Karpas-422 (cell line): ENCODE data around the gene ATP6AP2. TPM values are rescaled to one million over a fixed set of nuclear protein-coding genes. Genes with fewer than 3 reads are reported as not detected.
"Not testable (repeated sequence)": the region's sequence is repeated elsewhere in the genome, so short reads cannot be mapped to it uniquely, and the experiment has no call there.

Source experiments
- DNase-seq: peaks from one replicate; pipeline ENCODE4 v3.0.0-alpha.2; 2015
- H2AFZ ChIP-seq: fragments of 200-600 bp; sonication (generic); 2 replicates; pipeline ENCODE4 v1.6.1; 2014; ENCODE audit warnings: antibody characterized with exemption, low read length, mixed read lengths
- H3K27ac ChIP-seq: fragments of 200-600 bp; sonication (generic); 2 replicates; pipeline ENCODE4 v1.5.1; 2014; ENCODE audit warnings: mild to moderate bottlenecking, low read length, moderate library complexity
- H3K27me3 ChIP-seq: fragments of 200-600 bp; sonication (generic); 2 replicates; pipeline ENCODE4 v1.6.1; 2014; ENCODE audit warnings: low read length, mixed read lengths
- H3K36me3 ChIP-seq: fragments of 200-600 bp; sonication (generic); 2 replicates; pipeline ENCODE4 v1.6.1; 2014; ENCODE audit warnings: low read length, mixed read lengths; ENCODE audit not compliant: insufficient read depth
- H3K4me1 ChIP-seq: fragments of 200-600 bp; sonication (generic); 2 replicates; pipeline ENCODE4 v1.6.1; 2014; ENCODE audit warnings: mild to moderate bottlenecking, low read length, mixed read lengths
- H3K4me2 ChIP-seq: fragments of 200-600 bp; sonication (generic); 2 replicates; pipeline ENCODE4 v1.6.1; 2014; ENCODE audit warnings: low read length, low read depth, mild to moderate bottlenecking; ENCODE audit not compliant: poor library complexity, severe bottlenecking
- H3K4me3 ChIP-seq: fragments of 200-600 bp; sonication (generic); 2 replicates; pipeline ENCODE4 v1.5.1; 2014; ENCODE audit warnings: mild to moderate bottlenecking, antibody characterized with exemption, low read length, mixed read lengths
- H3K79me2 ChIP-seq: fragments of 200-600 bp; sonication (generic); 2 replicates; pipeline ENCODE4 v1.6.1; 2014; ENCODE audit warnings: mild to moderate bottlenecking, low read length, mixed read lengths
- H3K9ac ChIP-seq: fragments of 200-600 bp; sonication (generic); 2 replicates; pipeline ENCODE4 v1.6.0; 2014; ENCODE audit warnings: low read length
- H3K9me2 ChIP-seq: fragments of 200-600 bp; sonication (generic), shearing (Covaris generic); replicated peaks from 2 replicates; pipeline ENCODE4 v1.6.0; 2014; ENCODE audit warnings: mild to moderate bottlenecking, low read length, moderate library complexity; ENCODE audit not compliant: insufficient read depth
- H3K9me3 ChIP-seq: fragments of 300-700, 200-600 bp; sonication (generic); 2 replicates; pipeline ENCODE4 v1.6.1; 2014; ENCODE audit warnings: low read length, mixed read lengths
- H4K20me1 ChIP-seq: fragments of 200-600 bp; sonication (generic); 2 replicates; pipeline ENCODE4 v1.6.1; 2014; ENCODE audit warnings: mild to moderate bottlenecking, antibody characterized with exemption, low read length, low read depth; ENCODE audit not compliant: insufficient read depth
- total RNA-seq: library from RNA; depleted of rRNA; stranded (reverse); fragments of >200 nt; shearing (Covaris generic); gene quantifications from 2 replicates; pipeline ENCODE4 v1.2.3, GENCODE V29; 2014; ENCODE audit warnings: low replicate concordance

Gene ATP6AP2
- total RNA-seq, 1 experiment from 2014 or later: 86.1 TPM

DNA sequence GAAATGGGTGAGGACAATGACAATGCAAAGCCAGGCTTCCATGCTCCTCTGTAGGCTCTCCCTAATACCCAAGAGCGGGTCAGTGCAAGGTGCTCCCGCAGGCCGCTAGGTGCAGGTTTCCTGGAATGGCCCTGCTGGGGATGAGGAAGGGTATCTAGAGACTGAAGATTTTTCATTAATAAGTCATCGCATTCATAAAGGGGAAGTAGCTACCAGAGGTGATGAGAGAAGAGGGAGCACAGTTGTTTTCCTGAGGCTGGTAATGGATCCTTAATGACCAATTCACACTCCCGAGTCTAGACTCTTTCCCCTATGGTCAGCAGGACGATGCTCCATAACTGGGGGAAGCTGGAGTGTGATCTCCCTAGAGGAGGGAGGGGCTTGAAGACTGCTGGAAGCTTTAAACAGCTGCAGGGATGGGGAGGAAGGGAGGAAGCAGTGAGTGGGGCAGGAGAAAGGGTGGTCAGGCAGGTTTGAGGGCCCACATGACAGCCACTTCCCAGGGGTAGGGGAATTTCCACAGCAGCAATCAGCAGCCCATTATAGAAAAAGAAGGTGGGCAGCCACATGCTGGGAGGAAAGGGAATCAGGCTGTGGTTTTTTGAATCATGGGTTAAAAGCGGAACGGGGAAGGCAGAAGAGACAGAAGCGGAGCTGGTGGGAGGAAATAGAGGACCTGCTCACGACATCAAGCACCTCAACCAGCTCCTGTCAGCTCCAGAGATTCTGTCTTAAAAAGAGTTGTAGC lies 10.2 kb upstream of the ATP6AP2 start:
- peak overlapping the region; percentile 79; the same call in 1 of the 2 replicates for H2AFZ ChIP-seq
- no peaks in the 10 kb centered on the region for H3K9me2 ChIP-seq
- H3K27me3 ChIP-seq: no peaks in the 10 kb centered on the region
- no peaks in the 10 kb centered on the region for H4K20me1 ChIP-seq
- H3K4me1 ChIP-seq: peaks cover 5% of the 10 kb centered on the region
- no peaks in the 10 kb centered on the region for H3K79me2 ChIP-seq
- H3K4me3 ChIP-seq: peak overlapping the region; percentile 30; the same call in 1 of the 2 replicates
- no peaks in the 10 kb centered on the region for H3K9me3 ChIP-seq
- no peak for DNase-seq
- peak overlapping the region; percentile 48 for H3K9ac ChIP-seq
- H3K27ac ChIP-seq: no peak overlapping the region
- H3K36me3 ChIP-seq: no peaks in the 10 kb centered on the region
- peak overlapping the region; percentile 41 for H3K4me2 ChIP-seq

DNA sequence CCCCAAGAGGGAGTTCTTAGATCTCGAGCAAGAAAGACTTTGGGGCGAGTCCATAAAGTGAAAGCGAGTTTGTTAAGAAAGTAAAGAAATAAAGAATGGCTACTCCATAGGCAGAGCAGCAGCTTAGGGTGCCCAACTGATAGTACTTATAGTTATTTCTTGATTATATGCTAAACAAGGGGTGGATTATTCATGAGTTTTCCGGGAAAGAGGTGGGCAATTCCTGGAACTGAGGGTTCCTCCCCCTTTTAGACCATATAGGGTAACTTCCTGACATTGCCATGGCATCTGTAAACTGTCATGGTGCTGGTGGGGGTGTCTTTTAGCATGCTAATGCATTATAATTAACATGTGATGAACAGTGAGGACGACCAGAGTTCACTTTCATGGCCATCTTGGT lies 9.6 kb upstream of the ATP6AP2 start:
- H3K27me3 ChIP-seq, H3K9me2 ChIP-seq, H3K9me3 ChIP-seq, DNase-seq, H3K27ac ChIP-seq, H4K20me1 ChIP-seq, H3K79me2 ChIP-seq, H3K4me1 ChIP-seq, H3K36me3 ChIP-seq: not testable (repeated sequence)
- H3K4me2 ChIP-seq: peak overlapping the region; percentile 41
- peak overlapping the region; percentile 48 for H3K9ac ChIP-seq
- peak overlapping the region; percentile 30; the same call in 1 of the 2 replicates for H3K4me3 ChIP-seq
- peak overlapping the region; percentile 79; the same call in 1 of the 2 replicates for H2AFZ ChIP-seq

DNA sequence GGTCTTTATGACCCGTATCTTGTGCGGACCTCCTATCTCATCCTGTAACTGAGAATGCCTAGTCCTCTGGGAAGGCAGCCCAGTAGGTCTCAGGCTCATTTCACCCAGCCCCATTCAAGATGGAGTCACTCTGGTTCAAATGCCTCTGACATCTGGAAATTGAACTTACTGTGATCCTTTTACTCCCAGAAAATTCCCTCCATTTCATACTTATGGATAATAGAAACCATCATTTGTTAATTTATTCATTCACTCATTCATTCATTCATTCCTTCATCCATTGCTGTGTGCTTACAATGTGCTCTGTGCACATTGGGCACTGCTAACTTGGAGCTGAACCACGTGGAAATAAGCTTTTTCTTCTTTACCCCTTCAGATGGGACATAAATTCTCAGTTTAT lies 9.2 kb upstream of the ATP6AP2 start:
- H2AFZ ChIP-seq: no peak overlapping the region
- H3K9me2 ChIP-seq: no peaks in the 10 kb centered on the region
- peaks cover 5% of the 10 kb centered on the region for H3K4me1 ChIP-seq

DNA sequence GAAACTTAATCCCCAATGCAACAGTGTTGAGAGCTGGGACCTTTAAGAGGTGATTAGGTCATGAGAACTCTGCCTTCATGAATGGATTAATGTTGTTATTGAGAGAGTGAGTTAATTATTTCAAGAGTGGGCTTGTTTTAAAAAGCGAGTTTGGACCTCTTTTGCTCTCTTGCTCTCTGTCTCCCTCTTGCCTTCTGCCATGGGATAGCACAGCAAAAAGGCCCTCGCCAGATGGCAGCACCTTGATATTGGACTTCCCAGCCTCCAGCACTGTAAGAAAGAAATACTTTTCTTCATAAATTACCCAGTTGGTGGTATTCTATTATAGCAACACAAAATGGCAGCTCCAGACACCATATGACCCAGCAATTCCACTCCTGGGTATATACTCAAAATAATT lies 7.0 kb upstream of the ATP6AP2 start:
- Histone ChIP-seq H3K27me3 (no peaks in the 10 kb centered on the region), H3K4me1 (peaks cover 5% of the 10 kb centered on the region), H3K79me2 (no peaks in the 10 kb centered on the region), H3K9ac (no peak overlapping the region), H3K36me3 (no peaks in the 10 kb centered on the region), H3K4me2 (no peak overlapping the region), H3K4me3 (no peak overlapping the region), H4K20me1 (no peaks in the 10 kb centered on the region), H3K9me2 (no peaks in the 10 kb centered on the region), H2AFZ (peak overlapping the region; percentile 66; the same call in 1 of the 2 replicates), H3K9me3 (no peaks in the 10 kb centered on the region), H3K27ac (no peak overlapping the region)
- peak; percentile 84 for DNase-seq

More for the DNA sequence above, 9.2 kb upstream of the ATP6AP2 start:
- Histone ChIP-seq H3K9ac (no peak overlapping the region), H3K27me3 (no peaks in the 10 kb centered on the region), H3K79me2 (no peaks in the 10 kb centered on the region), H3K4me2 (no peak overlapping the region), H3K9me3 (no peaks in the 10 kb centered on the region), H3K36me3 (no peaks in the 10 kb centered on the region), H3K27ac (no peak overlapping the region), H3K4me3 (no peak overlapping the region), H4K20me1 (no peaks in the 10 kb centered on the region)
- DNase-seq: no peak

DNA sequence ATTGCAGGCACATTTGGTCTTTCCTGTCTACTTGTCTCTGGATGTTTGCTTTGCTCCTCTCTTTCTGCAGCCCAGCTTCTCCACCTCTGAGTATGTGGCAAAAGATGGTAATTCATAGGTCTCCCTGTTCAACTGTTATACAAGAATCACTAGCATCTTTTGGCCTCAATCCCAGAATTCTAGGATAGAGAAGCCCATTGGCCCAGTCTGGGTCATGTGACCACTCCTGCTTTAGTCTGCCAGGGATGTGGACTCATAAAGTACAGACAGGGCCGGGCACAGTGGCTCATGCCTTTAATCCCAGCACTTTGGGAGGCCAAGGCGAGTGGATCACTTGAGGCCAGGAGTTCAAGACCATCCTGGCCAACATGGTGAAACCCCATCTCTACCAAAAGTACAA lies 5.4 kb upstream of the ATP6AP2 start:
- H3K27me3 ChIP-seq, H3K9me3 ChIP-seq, H3K4me1 ChIP-seq, DNase-seq, H3K27ac ChIP-seq, H3K4me2 ChIP-seq, H3K9ac ChIP-seq, H3K79me2 ChIP-seq, H3K4me3 ChIP-seq, H3K36me3 ChIP-seq, H3K9me2 ChIP-seq, H4K20me1 ChIP-seq, H2AFZ ChIP-seq: not testable (repeated sequence)

DNA sequence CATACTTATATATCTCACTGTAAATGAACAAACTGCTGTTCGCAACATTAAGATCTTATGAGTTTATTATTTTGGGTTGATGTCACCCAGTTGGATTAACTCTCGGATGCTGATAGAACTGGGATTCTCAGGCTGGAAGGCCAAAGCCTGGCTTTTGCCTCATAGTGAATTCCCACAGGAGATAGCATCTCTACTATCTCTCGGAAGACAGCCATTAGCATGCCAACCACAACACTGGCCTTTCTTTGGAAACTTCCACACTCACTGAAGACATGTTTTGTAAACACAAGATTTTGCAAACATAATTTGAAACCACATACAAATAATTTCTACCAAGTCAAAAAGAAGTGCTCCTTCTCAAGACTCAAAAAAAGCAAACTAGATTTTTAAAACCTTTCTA lies 4.5 kb upstream of the ATP6AP2 start:
- Histone ChIP-seq H3K9me2 (no peaks in the 10 kb centered on the region), H3K36me3 (no peaks in the 10 kb centered on the region), H3K4me2 (no peak overlapping the region), H3K4me1 (peaks cover 4% of the 10 kb centered on the region), H3K9me3 (no peaks in the 10 kb centered on the region), H2AFZ (no peak overlapping the region), H3K27ac (no peak overlapping the region), H3K4me3 (no peak overlapping the region), H3K9ac (no peak overlapping the region), H3K27me3 (no peaks in the 10 kb centered on the region), H3K79me2 (peaks cover 2% of the 10 kb centered on the region), H4K20me1 (no peaks in the 10 kb centered on the region)
- no peak for DNase-seq

DNA sequence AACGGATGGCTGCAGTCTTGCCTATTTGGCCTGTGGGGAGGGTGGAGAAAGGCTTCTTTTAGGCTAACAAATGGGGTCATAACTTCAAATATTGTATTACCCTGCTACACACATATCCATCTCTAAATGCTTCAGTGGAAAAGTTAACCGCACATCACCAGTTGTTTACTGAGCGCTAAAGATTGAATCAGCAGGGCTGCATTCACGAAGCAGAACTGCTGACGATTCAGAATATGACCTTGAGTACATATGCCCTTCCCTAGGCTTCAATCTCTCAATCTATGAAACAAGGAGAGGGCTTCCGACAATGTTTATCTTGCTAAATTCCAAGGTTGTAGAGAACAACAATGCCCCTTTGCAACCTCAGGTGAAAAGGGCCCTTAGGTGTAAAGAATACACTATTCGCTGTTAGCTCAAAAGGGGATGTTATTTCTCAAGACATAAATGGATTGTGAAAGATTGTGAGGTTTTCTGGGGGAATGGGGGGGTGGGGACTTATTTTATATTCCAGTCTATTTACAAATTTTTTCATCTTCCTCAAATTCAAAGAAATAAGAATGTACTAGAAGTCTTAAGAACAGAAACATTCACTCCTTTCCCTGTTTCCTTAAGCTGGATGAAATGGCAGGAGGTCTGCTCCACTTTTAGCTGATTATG lies 2.6 kb upstream of the ATP6AP2 start:
- H3K9me2 ChIP-seq: no peaks in the 10 kb centered on the region
- H3K4me1 ChIP-seq: peaks cover 17% of the 10 kb centered on the region
- no peak overlapping the region for H3K27ac ChIP-seq
- peaks cover 21% of the 10 kb centered on the region for H3K79me2 ChIP-seq
- DNase-seq: no peak
- H2AFZ ChIP-seq: no peak overlapping the region
- H3K27me3 ChIP-seq: no peaks in the 10 kb centered on the region
- H3K4me2 ChIP-seq: no peak overlapping the region
- no peak overlapping the region for H3K4me3 ChIP-seq
- no peak overlapping the region for H3K9ac ChIP-seq
- H3K9me3 ChIP-seq: no peaks in the 10 kb centered on the region
- H3K36me3 ChIP-seq: no peaks in the 10 kb centered on the region
- H4K20me1 ChIP-seq: peaks cover 3% of the 10 kb centered on the region; the same call in 1 of the 2 replicates

DNA sequence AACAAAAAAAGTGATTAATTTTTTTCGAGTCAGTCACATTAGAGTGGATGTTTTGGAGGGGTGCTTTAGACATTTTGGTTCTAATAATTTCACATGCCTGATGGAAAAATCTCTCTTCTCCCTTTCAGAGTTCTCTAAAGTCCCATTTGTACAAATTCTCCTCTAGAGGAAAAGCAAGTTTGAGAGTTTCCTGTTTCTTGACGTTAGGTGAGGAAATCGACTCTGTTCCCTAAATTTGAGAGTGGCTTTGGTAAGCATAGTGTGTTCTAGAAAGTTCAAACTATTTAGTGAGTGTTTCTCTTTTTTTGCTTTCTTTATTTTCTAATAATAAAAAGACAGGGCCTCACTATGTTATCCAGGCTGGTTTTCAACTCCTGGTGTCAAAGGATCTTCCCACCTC lies 1.6 kb upstream of the ATP6AP2 start:
- Histone ChIP-seq H2AFZ (no peak overlapping the region), H3K4me1 (peaks cover 17% of the 10 kb centered on the region), H3K4me2 (no peak overlapping the region), H3K9ac (no peak overlapping the region), H4K20me1 (peaks cover 3% of the 10 kb centered on the region; the same call in 1 of the 2 replicates), H3K9me3 (no peaks in the 10 kb centered on the region), H3K9me2 (no peaks in the 10 kb centered on the region), H3K79me2 (peaks cover 30% of the 10 kb centered on the region), H3K4me3 (no peak overlapping the region), H3K36me3 (no peaks in the 10 kb centered on the region), H3K27ac (no peak overlapping the region), H3K27me3 (no peaks in the 10 kb centered on the region)
- DNase-seq: no peak
